Daoy (cell line): Measurements from ENCODE around the gene EVA1C. TPM values are rescaled to one million over a fixed set of nuclear protein-coding genes. Genes with fewer than 3 reads are reported as not detected.
"Not testable (repeated sequence)": the region's sequence is repeated elsewhere in the genome, so short reads cannot be mapped to it uniquely, and the experiment has no call there.

Experiments used
- DNase-seq: peaks from one replicate; pipeline ENCODE4 v3.0.0-alpha.2; 2015; ENCODE audit warnings: low read depth
- total RNA-seq: library from RNA; depleted of rRNA; stranded (reverse); fragments of >200 nt; shearing (Covaris generic); gene quantifications from 2 replicates; pipeline ENCODE4 v1.2.3, GENCODE V29; 2014

Gene EVA1C
- total RNA-seq, 1 experiment from 2014 or later = 1.1 TPM

- DNase-seq = no peak
Observed at GRCh38 chr21:32424674-32425073, 12.2 kb downstream of the EVA1C start.

GRCh38 chr21:32425628-32426027 lies 13.1 kb downstream of the EVA1C start:
- no peak for DNase-seq

DNA sequence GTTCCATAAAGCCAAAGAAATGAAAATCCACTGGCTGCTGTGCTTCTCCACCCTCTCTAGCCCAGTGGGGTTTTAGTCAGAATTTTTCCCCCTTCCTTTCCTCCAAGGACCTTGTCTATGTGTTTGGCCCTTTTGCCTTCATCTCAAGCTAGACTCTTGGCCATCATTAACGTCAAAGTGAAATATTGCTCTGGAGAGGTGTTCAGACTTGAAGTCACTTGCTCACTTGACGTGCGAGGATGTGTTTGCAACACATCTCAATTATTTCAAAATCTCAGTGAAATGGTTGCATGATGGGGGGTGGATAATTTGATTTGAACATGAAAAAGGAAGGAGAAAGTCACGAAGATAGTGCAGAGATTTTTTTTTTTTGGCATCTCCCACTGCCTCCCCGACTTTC lies 13.6 kb downstream of the EVA1C start:
- no peak for DNase-seq

DNA sequence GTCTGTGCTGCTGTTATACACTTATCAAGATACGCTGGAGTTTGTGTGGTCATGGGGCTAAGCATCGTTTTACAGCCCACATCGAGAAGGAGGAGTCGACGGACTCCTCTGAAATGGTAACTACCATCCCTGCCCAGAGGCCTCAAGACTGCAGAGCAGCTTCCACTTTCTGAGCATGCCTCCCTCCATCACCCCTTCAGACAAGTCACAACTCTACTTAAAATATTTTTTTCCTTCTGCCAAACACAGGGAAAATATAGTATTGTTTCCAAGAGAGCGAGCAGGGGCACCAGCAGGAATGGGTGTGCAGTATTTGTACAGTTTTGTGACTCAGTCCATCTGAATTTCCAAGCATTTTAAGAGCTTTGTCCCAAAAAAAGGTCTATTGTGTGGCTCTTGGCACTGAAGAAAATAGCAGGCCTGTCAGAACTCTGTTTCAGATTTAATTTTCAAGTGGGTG lies 14.1 kb downstream of the EVA1C start:
- DNase-seq = peak; percentile 23

GRCh38 chr21:32427958-32428623 lies 15.6 kb downstream of the EVA1C start:
- DNase-seq = no peak

DNA sequence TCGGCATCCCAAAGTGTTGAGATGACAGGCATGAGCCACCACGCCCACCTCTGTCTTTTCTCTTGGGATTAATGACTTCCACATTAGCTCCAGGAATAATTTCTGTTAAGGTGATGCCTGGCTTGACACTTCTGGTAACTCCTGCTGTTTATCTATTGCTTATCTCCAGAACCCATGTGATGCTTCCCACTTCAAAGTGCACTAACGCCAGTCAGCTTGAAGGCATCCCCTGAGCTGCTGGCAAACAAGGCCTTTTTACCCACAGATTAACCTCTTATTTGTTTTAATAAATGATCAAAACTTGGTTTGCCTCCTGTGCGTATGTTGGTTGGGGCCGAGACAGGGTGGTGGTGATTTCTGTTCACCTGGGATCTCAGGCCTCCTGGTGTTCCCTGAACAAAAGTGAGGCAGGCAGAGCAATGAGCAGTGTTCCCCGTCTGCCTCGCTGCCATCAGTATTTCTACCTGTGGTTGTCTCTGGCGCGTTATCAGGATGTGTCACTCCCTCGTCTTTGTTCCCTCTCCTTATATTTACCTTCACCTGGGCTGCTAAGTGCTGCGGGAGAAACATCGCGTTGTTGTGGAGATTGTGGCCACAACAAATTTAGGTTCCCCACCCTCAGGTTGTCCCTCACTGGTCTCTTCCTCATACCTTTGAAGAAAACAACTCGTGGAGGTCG lies 20.6 kb downstream of the EVA1C start:
- DNase-seq = not testable (repeated sequence)

GRCh38 chr21:32437729-32438128 lies 25.2 kb downstream of the EVA1C start:
- DNase-seq = no peak

- DNase-seq = no peak
Observed at GRCh38 chr21:32442566-32443318, 30.2 kb downstream of the EVA1C start.

DNA sequence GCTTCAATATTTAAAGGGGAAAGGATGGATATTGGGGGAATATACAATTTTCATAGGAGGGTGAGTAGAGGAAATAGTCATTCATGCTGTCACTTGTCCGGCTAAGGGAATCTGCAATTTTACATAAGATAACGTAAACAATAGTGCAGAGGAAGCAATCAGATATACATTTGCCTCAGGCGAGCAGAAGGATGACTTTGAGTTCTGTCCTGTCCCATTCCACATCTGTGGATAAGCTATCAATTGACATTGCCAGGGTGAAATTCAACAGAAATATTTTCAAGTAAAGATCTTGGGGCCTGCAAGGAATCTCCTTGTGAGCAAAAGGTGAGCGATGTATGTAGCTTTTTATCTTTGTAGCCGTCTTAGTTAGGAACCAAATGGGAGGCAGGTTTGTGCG lies 32.6 kb downstream of the EVA1C start:
- no peak for DNase-seq

- not testable (repeated sequence) for DNase-seq
Observed at GRCh38 chr21:32446440-32446839, 33.9 kb downstream of the EVA1C start.

DNA sequence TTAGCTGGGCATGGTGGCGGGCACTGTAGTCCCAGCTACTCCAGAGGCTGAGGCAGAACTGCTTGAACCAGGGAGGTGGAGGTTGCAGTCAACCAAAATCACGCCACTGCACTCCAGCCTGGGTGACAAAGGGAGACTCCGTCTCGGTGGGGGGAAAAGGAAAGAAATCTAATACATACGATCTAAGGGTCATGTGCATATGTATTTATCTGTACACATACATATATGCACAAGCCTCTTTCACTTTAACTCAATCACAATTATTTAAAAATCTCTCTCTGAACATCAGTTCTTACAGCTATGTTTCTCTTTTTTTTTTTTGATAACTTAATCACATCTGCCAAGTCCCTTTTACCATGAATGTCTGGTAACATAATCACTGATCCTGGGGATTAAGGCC lies 34.7 kb downstream of the EVA1C start:
- DNase-seq = no peak

DNA sequence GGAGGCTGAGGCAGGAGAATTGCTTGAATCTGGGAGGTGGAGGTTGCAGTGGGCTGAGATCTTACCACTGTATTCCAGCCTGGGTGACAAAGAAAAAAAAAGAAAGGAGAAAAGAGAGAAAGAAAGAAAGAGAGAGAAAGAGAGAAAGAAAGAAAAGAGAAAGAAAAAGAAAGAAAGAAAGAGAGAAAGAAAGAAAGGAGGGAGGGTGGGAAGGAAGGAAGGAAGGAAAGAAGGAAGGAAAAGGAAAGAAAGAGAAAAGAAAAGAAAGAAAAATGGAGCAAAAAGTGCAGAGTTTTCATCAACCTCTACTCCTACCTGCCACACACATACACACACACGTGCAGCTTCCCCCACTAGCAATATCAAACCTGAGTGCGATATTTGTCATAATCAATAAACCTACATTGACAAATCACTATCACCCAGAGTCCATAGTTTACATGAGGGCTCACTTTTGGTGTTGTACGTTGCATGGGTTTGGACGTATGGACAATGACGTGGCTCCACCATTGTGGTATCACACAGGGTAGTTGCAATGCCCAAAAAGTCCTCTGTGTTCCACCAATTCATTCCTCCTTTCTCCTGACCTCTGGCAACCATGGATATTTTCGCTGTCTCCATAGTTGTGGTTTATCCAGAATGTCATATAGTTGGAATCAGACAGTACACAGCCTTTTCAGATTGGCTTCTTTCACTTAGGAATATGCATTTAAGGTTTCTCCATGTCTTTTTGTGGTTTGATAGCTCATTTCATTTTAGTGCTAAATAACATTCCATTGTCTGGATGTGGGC lies 36.5 kb downstream of the EVA1C start:
- no peak for DNase-seq

DNA sequence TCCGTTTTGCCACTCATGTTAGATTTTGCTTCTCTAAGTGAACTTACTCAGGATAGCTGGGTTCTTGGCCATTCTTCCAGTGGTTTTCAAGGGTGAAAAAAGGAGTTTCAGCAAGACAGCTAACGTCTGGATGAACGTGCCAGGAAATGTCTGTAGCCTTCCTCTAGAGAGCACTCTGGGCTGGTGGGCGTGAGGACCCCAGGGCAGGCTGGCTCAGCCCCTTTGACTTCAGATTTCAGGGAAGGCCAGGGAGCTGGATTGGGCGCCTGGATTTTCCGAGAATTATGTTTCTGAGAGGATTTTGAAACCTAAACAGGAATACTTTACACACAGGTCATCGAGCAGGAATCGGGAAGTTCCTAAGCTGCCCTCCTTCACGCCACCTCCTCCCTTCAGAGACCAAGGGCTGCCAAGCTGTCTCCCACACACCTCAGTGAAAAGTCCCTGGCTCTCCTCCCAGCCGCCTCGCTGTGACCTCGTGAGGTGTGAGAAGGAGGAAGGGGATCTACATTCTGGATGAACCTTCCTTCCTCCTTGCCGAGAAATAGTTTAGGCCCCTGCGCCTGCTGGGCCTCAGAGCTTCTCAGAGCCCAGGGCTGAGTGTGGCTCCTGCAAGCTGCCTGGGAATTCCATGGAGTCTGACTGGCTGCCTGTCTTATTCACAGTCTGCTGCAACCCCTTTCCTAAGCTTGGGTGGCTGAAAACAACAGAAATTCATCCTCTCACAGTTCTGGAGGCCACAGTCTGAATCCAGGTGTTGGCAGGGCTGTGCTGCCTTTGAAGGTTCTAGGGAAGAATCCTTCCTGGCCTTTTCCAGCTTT lies 38.6 kb downstream of the EVA1C start:
- DNase-seq = peak; percentile 75

GRCh38 chr21:32452191-32452590 lies 39.7 kb downstream of the EVA1C start:
- DNase-seq = not testable (repeated sequence)

GRCh38 chr21:32452641-32453040 lies 40.1 kb downstream of the EVA1C start:
- DNase-seq = no peak

- no peak for DNase-seq
Observed at GRCh38 chr21:32455548-32455947, 43.0 kb downstream of the EVA1C start.

DNA sequence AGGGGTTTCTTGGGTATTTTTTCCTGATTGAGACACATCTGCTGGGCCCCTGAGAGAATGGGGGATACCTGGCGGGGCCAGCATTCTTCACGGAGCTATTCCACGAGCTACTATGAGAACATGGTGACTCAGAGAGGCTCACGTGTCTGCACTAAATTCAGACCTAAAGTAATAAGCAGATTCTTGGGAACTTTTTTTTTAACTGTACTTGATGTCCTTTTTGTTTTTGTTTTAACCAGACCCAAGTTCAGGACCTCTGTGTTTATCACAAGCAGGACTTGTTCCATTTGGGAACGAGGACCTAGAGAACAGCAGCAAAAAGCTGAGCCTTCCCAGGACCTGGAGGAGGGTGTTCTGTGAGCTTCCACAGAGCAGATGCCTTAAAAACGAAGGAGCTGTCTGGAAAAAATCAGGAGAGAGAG lies 44.0 kb downstream of the EVA1C start:
- DNase-seq = peak; percentile 40

- peak; percentile 69 for DNase-seq
Observed at GRCh38 chr21:32457360-32457840, 44.9 kb downstream of the EVA1C start.

- DNase-seq = no peak
Observed at GRCh38 chr21:32457962-32458361, 45.5 kb downstream of the EVA1C start.

DNA sequence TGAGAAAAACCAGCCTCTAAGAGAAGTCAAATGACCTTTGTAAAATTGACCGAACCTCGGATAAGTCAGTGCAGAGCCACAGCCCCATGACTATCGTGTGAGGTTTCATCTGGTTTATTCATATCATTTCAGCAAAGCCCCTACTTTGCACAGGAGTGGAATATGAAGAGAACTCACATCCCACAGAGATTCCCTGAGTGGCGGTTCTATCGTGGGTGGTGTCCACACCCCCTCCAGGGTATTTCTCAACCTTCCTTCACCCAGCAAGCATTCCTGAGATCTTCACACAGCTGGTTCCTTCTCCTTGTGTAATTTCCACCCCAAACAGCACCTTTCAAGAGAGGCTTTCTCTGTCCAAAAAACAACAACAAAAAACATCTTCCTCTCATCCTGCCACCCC lies 47.5 kb downstream of the EVA1C start:
- no peak for DNase-seq

- no peak for DNase-seq
Observed at GRCh38 chr21:32461503-32461902, 49.0 kb downstream of the EVA1C start.
